Activated CD4-positive, alpha-beta T cell treated with anti-CD3 and anti-CD28 coated beads for 36 hours (primary cell): ENCODE measurements around the gene DIP2A. TPM values are rescaled to one million over a fixed set of nuclear protein-coding genes. Genes with fewer than 3 reads are reported as not detected.

Experiments
- ATAC-seq: fragments of 200-7000 bp; cut with Tn5 transposase; one replicate; pipeline ENCODE4 v1.10.0; 2021; ENCODE audit warnings: mild to moderate bottlenecking, moderate library complexity
- CTCF ChIA-PET: fragments of 350-600 bp; sonication (Branson Sonifier 250); formaldehyde crosslinking; loops from one replicate; lab custom pipeline; 2021; ENCODE audit warnings: antibody characterized with exemption; lab: Charles Lee
- POLR2A ChIA-PET: fragments of 350-600 bp; sonication (Branson Sonifier 250); formaldehyde crosslinking; loops from one replicate; lab custom pipeline; 2021; ENCODE audit warnings: antibody characterized with exemption, inconsistent platforms; lab: Charles Lee
- DNase-seq: peaks from one replicate; pipeline ENCODE4 v3.0.0-alpha.2; 2020
- H3K27ac Mint-ChIP-seq: one replicate; pipeline ENCODE4 v1.8.0; 2021; ENCODE audit warnings: mixed read lengths
- H3K27me3 Mint-ChIP-seq: one replicate; pipeline ENCODE4 v1.8.0; 2021; ENCODE audit warnings: mixed read lengths
- H3K36me3 Mint-ChIP-seq: one replicate; pipeline ENCODE4 v1.8.0; 2021; ENCODE audit warnings: low read depth, mixed read lengths
- H3K4me1 Mint-ChIP-seq: one replicate; pipeline ENCODE4 v1.8.0; 2021; ENCODE audit warnings: mixed read lengths
- H3K4me3 Mint-ChIP-seq: one replicate; pipeline ENCODE4 v1.8.0; 2021; ENCODE audit warnings: mild to moderate bottlenecking, moderate library complexity, mixed read lengths
- H3K9me3 Mint-ChIP-seq: one replicate; pipeline ENCODE4 v1.8.0; 2021; ENCODE audit warnings: low read depth, mixed read lengths
- intact Hi-C, 2 experiments: fragments of 100-400 bp; cut with DNase I in 1 of 2; cut with micrococcal nuclease in 1 of 2; formaldehyde crosslinking; loops; one replicate each; pipeline versions ENCODE4 v1.14.2 to v1.15.1; 2022 to 2024; cut with DNase I, micrococcal nuclease
- total RNA-seq, 2 experiments: library from RNA; stranded (reverse); gene quantifications; one replicate each; pipeline ENCODE4 v1.2.3, GENCODE V29; 2021

Gene DIP2A
- total RNA-seq, 2 experiments from 2014 or later: 25.2 to 27.7 TPM

GRCh38 chr21:46610018-46610701 lies 151.5 kb downstream of the DIP2A start:
- ATAC-seq: no peak
- no peaks in the 10 kb centered on the region for H3K27me3 Mint-ChIP-seq
- CTCF ChIA-PET: no interaction called here
- H3K4me3 Mint-ChIP-seq: no peak overlapping the region
- POLR2A ChIA-PET: no interaction called here
- no peaks in the 10 kb centered on the region for H3K36me3 Mint-ChIP-seq
- no peak for DNase-seq
- intact Hi-C loops: no loop called here
- no peak overlapping the region for H3K27ac Mint-ChIP-seq
- H3K4me1 Mint-ChIP-seq: peaks cover 27% of the 10 kb centered on the region
- peaks cover 2% of the 10 kb centered on the region for H3K9me3 Mint-ChIP-seq

- H3K27ac Mint-ChIP-seq: no peak overlapping the region
- POLR2A ChIA-PET: no interaction called here
- intact Hi-C loops: no loop called here
- DNase-seq (no peak), ATAC-seq (no peak)
- H3K27me3 Mint-ChIP-seq: no peaks in the 10 kb centered on the region
- CTCF ChIA-PET: no interaction called here
- peaks cover 2% of the 10 kb centered on the region for H3K9me3 Mint-ChIP-seq
- no peak overlapping the region for H3K4me3 Mint-ChIP-seq
- no peaks in the 10 kb centered on the region for H3K36me3 Mint-ChIP-seq
- peaks cover 7% of the 10 kb centered on the region for H3K4me1 Mint-ChIP-seq
Measured at GRCh38 chr21:46613391-46613790, 154.7 kb downstream of the DIP2A start.

GRCh38 chr21:46616050-46616449 lies 157.4 kb downstream of the DIP2A start:
- no peak for ATAC-seq
- Mint-ChIP-seq H3K9me3 (no peaks in the 10 kb centered on the region), H3K4me1 (peaks cover 19% of the 10 kb centered on the region), H3K27me3 (no peaks in the 10 kb centered on the region), H3K27ac (no peak overlapping the region), H3K4me3 (no peak overlapping the region), H3K36me3 (no peaks in the 10 kb centered on the region)
- CTCF ChIA-PET: interaction anchor here (0.6 kb wide), 1 partner anchor 49 kb away, joined by 3 read pairs; no protein-coding TSS in a partner anchor
- POLR2A ChIA-PET: no interaction called here
- DNase-seq: no peak
- intact Hi-C loops: no loop called here

GRCh38 chr21:46616656-46617055 lies 158.0 kb downstream of the DIP2A start:
- Mint-ChIP-seq H3K36me3 (peaks cover 2% of the 10 kb centered on the region), H3K9me3 (no peaks in the 10 kb centered on the region), H3K27me3 (no peaks in the 10 kb centered on the region), H3K27ac (no peak overlapping the region), H3K4me3 (no peak overlapping the region), H3K4me1 (peaks cover 25% of the 10 kb centered on the region)
- ATAC-seq (no peak), DNase-seq (no peak)
- ChIA-PET POLR2A (no interaction called here), CTCF (no interaction called here)
- intact Hi-C loops: no loop called here

GRCh38 chr21:46617267-46618051 lies 158.8 kb downstream of the DIP2A start:
- no peak for ATAC-seq
- intact Hi-C loops: no loop called here

GRCh38 chr21:46618738-46619379 lies 160.2 kb downstream of the DIP2A start:
- no peak for ATAC-seq
- no peaks in the 10 kb centered on the region for H3K9me3 Mint-ChIP-seq

More at GRCh38 chr21:46617267-46618051, 158.8 kb downstream of the DIP2A start:
- ChIA-PET POLR2A (no interaction called here), CTCF (interaction anchor here (1.0 kb wide), 1 partner anchor 10 kb away, joined by 3 read pairs; no protein-coding TSS in a partner anchor)
- Mint-ChIP-seq H3K36me3 (peaks cover 2% of the 10 kb centered on the region), H3K4me1 (peaks cover 33% of the 10 kb centered on the region), H3K9me3 (no peaks in the 10 kb centered on the region), H3K27ac (no peak overlapping the region), H3K4me3 (no peak overlapping the region), H3K27me3 (no peaks in the 10 kb centered on the region)
- DNase-seq: no peak

More at GRCh38 chr21:46618738-46619379, 160.2 kb downstream of the DIP2A start:
- intact Hi-C loops: no loop called here
- H3K27me3 Mint-ChIP-seq: no peaks in the 10 kb centered on the region
- POLR2A ChIA-PET: no interaction called here
- no peak overlapping the region for H3K27ac Mint-ChIP-seq
- peaks cover 2% of the 10 kb centered on the region for H3K36me3 Mint-ChIP-seq
- H3K4me1 Mint-ChIP-seq: peaks cover 40% of the 10 kb centered on the region
- H3K4me3 Mint-ChIP-seq: no peak overlapping the region
- CTCF ChIA-PET: interaction anchor here (1.9 kb wide), 1 partner anchor 14 kb away, joined by 8 read pairs; no protein-coding TSS in a partner anchor
- DNase-seq: no peak

Other genes with a start within 250 kb of the DIP2A start
- gene LSS, start 230.1 kb upstream of the DIP2A start, total RNA-seq: 10 to 100 TPM; 14.1 to 21.3 TPM
- gene MCM3AP, start 173.3 kb upstream of the DIP2A start, total RNA-seq: 100 to 1,000 TPM in 1 of 2 experiments, 10 to 100 TPM in 1; 71.1 to 106 TPM
- gene YBEY, start 172.5 kb upstream of the DIP2A start, total RNA-seq: 10 to 100 TPM; 16.9 to 20.6 TPM
- 10 to 100 TPM; 27.4 to 33.0 TPM for gene C21orf58, start 135.0 kb upstream of the DIP2A start, total RNA-seq
- 10 to 100 TPM; 46.5 to 47.7 TPM for gene PCNT, start 134.7 kb upstream of the DIP2A start, total RNA-seq
- not detected for gene S100B, start 146.2 kb downstream of the DIP2A start, total RNA-seq
- gene PRMT2, start 176.8 kb downstream of the DIP2A start, total RNA-seq: 10 to 100 TPM; 60.9 to 74.1 TPM